ENCODE results near the gene LDB1.

Gene LDB1

GRCh38 chr10:102117391-102118159 lies 2.6 kb downstream of the LDB1 start:
- no peaks in the 10 kb centered on the region for H3K27me3 ChIP-seq (ENCODE audit: low read depth, low read length)
- H3K9ac ChIP-seq (ENCODE audit: low read length), result peak overlapping the region; percentile 95
- peak overlapping the region; percentile 92 for H3K27ac ChIP-seq (ENCODE audit: low read length)
- no peaks in the 10 kb centered on the region for H3K36me3 ChIP-seq (replicated peaks; ENCODE audit: low read depth, low read length)
- peaks cover 16% of the 10 kb centered on the region for H4K20me1 ChIP-seq (ENCODE audit: insufficient read depth, low read length)
- peaks cover 77% of the 10 kb centered on the region for H3K79me2 ChIP-seq (ENCODE audit: low read length)
- peak overlapping the region; percentile 97 for H3K4me3 ChIP-seq (ENCODE audit: low read length)
- no peak overlapping the region for H2AFZ ChIP-seq (ENCODE audit: low read depth, low read length)
- TF ChIP-seq CTCF (IDR thresholded peaks at IDR 0.05; ENCODE audit: low read depth, low read length), result 0 out of 2 replicates have a peak, but pooled peaks have one; percentile 11
- TF ChIP-seq EZH2phosphoT487 (IDR thresholded peaks at IDR 0.05; ENCODE audit: low read depth), result no peak
- H3K4me2 ChIP-seq (ENCODE audit: low read length), result peak overlapping the region; percentile 99
- H3K4me1 ChIP-seq (ENCODE audit: low read length), result peaks cover 60% of the 10 kb centered on the region
- H3K9me3 ChIP-seq (ENCODE audit: insufficient read depth, low read length), result no peaks in the 10 kb centered on the region

- H3K4me2 ChIP-seq (ENCODE audit: low read length), result peak overlapping the region; percentile 99
Observed at GRCh38 chr10:102116656-102117055, 3.5 kb downstream of the LDB1 start.

GRCh38 chr10:102115775-102116174 lies 4.4 kb downstream of the LDB1 start:
- peak overlapping the region; percentile 92 for H3K27ac ChIP-seq (ENCODE audit: low read length)
- TF ChIP-seq CTCF (IDR thresholded peaks at IDR 0.05; ENCODE audit: low read depth, low read length) (no peak), EZH2phosphoT487 (IDR thresholded peaks at IDR 0.05; ENCODE audit: low read depth) (no peak)
- H3K4me1 ChIP-seq (ENCODE audit: low read length), result peaks cover 52% of the 10 kb centered on the region
- H3K27me3 ChIP-seq (ENCODE audit: low read depth, low read length), result no peaks in the 10 kb centered on the region
- H2AFZ ChIP-seq (ENCODE audit: low read depth, low read length), result no peak overlapping the region
- peaks cover 92% of the 10 kb centered on the region for H3K79me2 ChIP-seq (ENCODE audit: low read length)
- peak overlapping the region; percentile 91 for H3K4me2 ChIP-seq (ENCODE audit: low read length)
- H3K9ac ChIP-seq (ENCODE audit: low read length), result peak overlapping the region; percentile 85
- peak overlapping the region; percentile 99 for H3K4me3 ChIP-seq (ENCODE audit: low read length)
- peaks cover 3% of the 10 kb centered on the region for H3K36me3 ChIP-seq (replicated peaks; ENCODE audit: low read depth, low read length)
- H3K9me3 ChIP-seq (ENCODE audit: insufficient read depth, low read length), result no peaks in the 10 kb centered on the region
- peaks cover 19% of the 10 kb centered on the region for H4K20me1 ChIP-seq (ENCODE audit: insufficient read depth, low read length)

More at GRCh38 chr10:102116656-102117055, 3.5 kb downstream of the LDB1 start:
- Histone ChIP-seq H3K27me3 (ENCODE audit: low read depth, low read length) (no peaks in the 10 kb centered on the region), H3K4me3 (ENCODE audit: low read length) (peak overlapping the region; percentile 97), H3K36me3 (replicated peaks; ENCODE audit: low read depth, low read length) (no peaks in the 10 kb centered on the region), H2AFZ (ENCODE audit: low read depth, low read length) (no peak overlapping the region), H3K79me2 (ENCODE audit: low read length) (peaks cover 86% of the 10 kb centered on the region), H3K9ac (ENCODE audit: low read length) (peak overlapping the region; percentile 95), H3K9me3 (ENCODE audit: insufficient read depth, low read length) (no peaks in the 10 kb centered on the region), H3K4me1 (ENCODE audit: low read length) (peaks cover 60% of the 10 kb centered on the region), H4K20me1 (ENCODE audit: insufficient read depth, low read length) (peaks cover 19% of the 10 kb centered on the region), H3K27ac (ENCODE audit: low read length) (peak overlapping the region; percentile 92)
- TF ChIP-seq CTCF (IDR thresholded peaks at IDR 0.05; ENCODE audit: low read depth, low read length), result no peak
- no peak for TF ChIP-seq EZH2phosphoT487 (IDR thresholded peaks at IDR 0.05; ENCODE audit: low read depth)

DNA sequence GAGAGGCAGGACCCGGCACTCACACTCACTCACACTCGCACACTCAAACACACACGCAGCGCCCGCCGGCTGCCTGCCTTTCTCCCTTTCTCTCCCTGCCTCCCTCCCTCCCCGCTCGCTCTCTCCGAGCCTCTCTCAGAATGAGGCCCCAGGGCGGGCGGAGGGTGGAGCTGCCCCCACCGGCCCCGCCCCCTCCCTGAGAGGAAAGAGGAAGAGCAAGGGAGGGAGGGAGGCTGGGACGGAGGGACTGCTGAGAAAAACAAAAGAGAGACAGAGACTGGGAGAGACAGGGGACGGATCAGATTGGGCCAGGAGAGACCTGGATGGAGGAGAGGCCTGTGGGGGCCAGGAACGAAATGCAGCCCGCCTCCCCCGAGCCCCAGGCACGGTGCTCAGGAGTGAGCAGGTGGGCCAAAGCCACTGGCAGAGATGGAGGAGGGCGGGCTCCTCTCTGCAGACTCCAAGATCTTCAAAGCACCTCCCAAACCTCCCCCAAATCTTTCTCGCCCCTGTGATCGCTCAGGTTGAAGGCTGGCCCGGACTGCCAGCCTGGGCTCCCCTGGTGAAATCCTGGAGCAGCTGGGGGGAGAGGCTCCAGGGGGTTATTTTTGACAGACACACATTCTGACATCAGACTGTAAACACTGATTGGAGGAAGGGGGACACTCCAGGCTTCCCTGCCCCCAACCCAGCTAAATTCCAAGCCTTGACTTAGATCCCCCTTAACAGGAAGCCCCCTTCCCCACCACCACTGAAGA lies 5.1 kb downstream of the LDB1 start:
- Histone ChIP-seq H3K9me3 (ENCODE audit: insufficient read depth, low read length) (no peaks in the 10 kb centered on the region), H2AFZ (ENCODE audit: low read depth, low read length) (no peak overlapping the region), H3K27ac (ENCODE audit: low read length) (peak overlapping the region; percentile 92), H3K4me2 (ENCODE audit: low read length) (peak overlapping the region; percentile 91), H3K9ac (ENCODE audit: low read length) (peak overlapping the region; percentile 85), H3K4me3 (ENCODE audit: low read length) (peak overlapping the region; percentile 99), H4K20me1 (ENCODE audit: insufficient read depth, low read length) (peaks cover 19% of the 10 kb centered on the region), H3K79me2 (ENCODE audit: low read length) (peaks cover 87% of the 10 kb centered on the region), H3K27me3 (ENCODE audit: low read depth, low read length) (no peaks in the 10 kb centered on the region), H3K4me1 (ENCODE audit: low read length) (peaks cover 52% of the 10 kb centered on the region), H3K36me3 (replicated peaks; ENCODE audit: low read depth, low read length) (peaks cover 10% of the 10 kb centered on the region)
- no peak for TF ChIP-seq EZH2phosphoT487 (IDR thresholded peaks at IDR 0.05; ENCODE audit: low read depth)
- no peak for TF ChIP-seq CTCF (IDR thresholded peaks at IDR 0.05; ENCODE audit: low read depth, low read length)

Measured in OCI-LY3 (cell line).